Skeletal muscle tissue (tissue), 4 donors: ENCODE measurements around the gene GALNT16. TPM values are rescaled to one million over a fixed set of nuclear protein-coding genes. Genes with fewer than 3 reads are reported as not detected.

Source experiments
- H3K27ac ChIP-seq: one replicate; pipeline ENCODE4 v1.7.0; 2013; ENCODE audit warnings: mild to moderate bottlenecking, low read depth, low read length, inconsistent platforms
- H3K27me3 ChIP-seq, 3 donors: one replicate each; pipeline ENCODE4 v1.7.0; 2013; ENCODE audit warnings: low read length in 3 of 3; ENCODE audit not compliant: control insufficient read depth in 3 of 3, insufficient read depth in 3 of 3
- H3K36me3 ChIP-seq, 3 donors: one replicate each; pipeline ENCODE4 v1.7.0; 2013; ENCODE audit warnings: low read length in 3 of 3; ENCODE audit not compliant: control insufficient read depth in 3 of 3, insufficient read depth in 3 of 3
- H3K4me1 ChIP-seq, 3 donors: one replicate each; pipeline ENCODE4 v1.7.0; 2013; ENCODE audit warnings: low read length in 3 of 3, mild to moderate bottlenecking in 3 of 3; ENCODE audit not compliant: control insufficient read depth in 3 of 3, insufficient read depth in 3 of 3
- H3K4me3 ChIP-seq, 3 donors: one replicate each; pipeline ENCODE4 v1.7.0; 2013; ENCODE audit warnings: low read length in 3 of 3
- H3K9ac ChIP-seq, 3 donors: one replicate each; pipeline ENCODE4 v1.7.0; 2013; ENCODE audit warnings: low read length in 3 of 3, mild to moderate bottlenecking in 3 of 3, moderate library complexity in 2 of 3, low read depth in 1 of 3
- H3K9me3 ChIP-seq, 3 donors: one replicate each; pipeline ENCODE4 v1.7.0; 2013; ENCODE audit warnings: low read length in 3 of 3; ENCODE audit not compliant: control insufficient read depth in 3 of 3
- total RNA-seq: library from RNA; depleted of rRNA; stranded (reverse); fragments of >200 nt; gene quantifications from one replicate; pipeline ENCODE4 v1.2.3, GENCODE V29; 2014
- donor health status: Osteomylitis.

The GALNT16 gene
- total RNA-seq, 1 donor from 2014 or later: 8.4 TPM

DNA sequence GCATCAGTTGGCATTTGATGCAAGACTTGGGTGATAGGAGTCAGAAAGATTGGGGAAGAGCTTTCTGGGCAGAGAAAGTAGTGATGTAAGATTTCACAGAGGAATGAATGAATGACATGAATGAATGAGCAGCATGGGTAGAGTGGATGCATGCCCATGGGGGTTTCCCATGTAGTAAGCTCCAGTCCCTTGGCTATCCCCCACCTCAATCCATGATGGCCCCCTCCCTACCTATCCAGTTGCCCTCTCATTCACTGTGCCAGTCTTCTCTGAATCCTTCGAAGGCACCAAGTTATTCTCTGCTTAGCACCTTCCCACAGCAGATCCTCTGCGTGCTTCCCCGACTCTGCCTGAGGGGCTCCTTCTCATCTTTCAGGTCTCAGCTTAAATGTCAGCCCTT lies 106.1 kb downstream of the GALNT16 start:
- Histone ChIP-seq H3K4me1 (peaks cover 0 to 5% (median 0%) of the 10 kb centered on the region in 3 donors), H3K36me3 (no peaks in the 10 kb centered on the region), H3K4me3 (no peak overlapping the region), H3K9ac (no peak overlapping the region), H3K9me3 (no peaks in the 10 kb centered on the region), H3K27ac (no peak overlapping the region), H3K27me3 (peaks cover 0 to 3% (median 0%) of the 10 kb centered on the region in 3 donors)

DNA sequence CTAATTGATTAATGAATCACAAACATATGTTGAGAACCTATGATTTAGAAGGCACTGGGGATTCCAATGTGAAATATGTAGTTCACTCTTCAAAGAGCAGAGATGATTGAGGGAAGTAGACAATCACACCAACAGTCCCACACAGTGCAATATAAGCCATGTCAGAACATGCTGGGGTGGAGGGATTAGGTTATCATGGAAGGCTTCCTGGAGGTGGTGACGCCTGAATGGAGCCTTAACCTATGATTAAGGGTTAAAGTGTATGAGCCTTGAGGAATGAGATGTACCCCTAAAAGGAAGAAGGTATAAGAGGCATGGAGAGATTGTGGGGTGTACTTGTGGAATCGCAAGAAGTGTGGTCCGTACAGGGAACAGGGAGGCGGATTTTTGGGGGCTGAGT lies 106.8 kb downstream of the GALNT16 start:
- Histone ChIP-seq H3K9me3 (no peaks in the 10 kb centered on the region), H3K9ac (no peak overlapping the region), H3K4me1 (peaks cover 0 to 5% (median 0%) of the 10 kb centered on the region in 3 donors), H3K27ac (no peak overlapping the region), H3K36me3 (no peaks in the 10 kb centered on the region), H3K4me3 (no peak overlapping the region), H3K27me3 (peaks cover 0 to 3% (median 0%) of the 10 kb centered on the region in 3 donors)

DNA sequence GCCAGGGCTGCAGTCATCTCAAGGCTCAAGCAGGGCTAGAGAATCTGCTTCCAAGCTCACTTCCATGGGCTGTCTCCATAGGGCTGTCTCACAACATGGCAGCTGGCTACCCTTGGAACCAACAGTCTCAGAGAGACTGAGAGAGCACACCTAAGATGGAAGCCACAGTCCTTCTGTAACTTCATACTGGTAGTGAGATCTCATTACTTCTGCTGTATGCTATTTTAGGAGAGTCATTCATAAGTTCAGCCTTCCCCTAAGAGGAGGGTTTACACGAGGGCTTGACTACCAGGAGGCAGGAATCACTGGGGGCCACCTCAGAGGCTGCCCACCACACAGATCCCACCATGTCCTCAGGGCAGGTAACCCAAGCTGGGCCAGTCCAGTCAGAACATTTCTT lies 108.4 kb downstream of the GALNT16 start:
- Histone ChIP-seq H3K9ac (no peak overlapping the region), H3K4me1 (peaks cover 0 to 5% (median 0%) of the 10 kb centered on the region in 3 donors), H3K36me3 (no peaks in the 10 kb centered on the region), H3K27me3 (peaks cover 0 to 3% (median 0%) of the 10 kb centered on the region in 3 donors), H3K9me3 (no peaks in the 10 kb centered on the region), H3K4me3 (no peak overlapping the region), H3K27ac (no peak overlapping the region)

- H3K4me3 ChIP-seq: no peak overlapping the region
Measured at GRCh38 chr14:69370061-69370460, 110.1 kb downstream of the GALNT16 start.

GRCh38 chr14:69372146-69372545 lies 112.2 kb downstream of the GALNT16 start:
- Histone ChIP-seq H3K9me3 (peaks cover 0 to 2% (median 0%) of the 10 kb centered on the region in 3 donors), H3K4me1 (peaks cover 0 to 5% (median 0%) of the 10 kb centered on the region in 3 donors), H3K36me3 (peaks cover 6 to 11% (median 11%) of the 10 kb centered on the region in 3 donors), H3K9ac (no peak overlapping the region), H3K4me3 (no peak overlapping the region), H3K27ac (no peak overlapping the region), H3K27me3 (no peaks in the 10 kb centered on the region)

More at GRCh38 chr14:69370061-69370460, 110.1 kb downstream of the GALNT16 start:
- Histone ChIP-seq H3K27me3 (peaks cover 0 to 3% (median 0%) of the 10 kb centered on the region in 3 donors), H3K4me1 (peaks cover 0 to 5% (median 0%) of the 10 kb centered on the region in 3 donors), H3K27ac (no peak overlapping the region), H3K36me3 (peaks cover 0 to 4% (median 0%) of the 10 kb centered on the region in 3 donors), H3K9ac (no peak overlapping the region), H3K9me3 (peaks cover 0 to under 1% (median 0%) of the 10 kb centered on the region in 3 donors)

DNA sequence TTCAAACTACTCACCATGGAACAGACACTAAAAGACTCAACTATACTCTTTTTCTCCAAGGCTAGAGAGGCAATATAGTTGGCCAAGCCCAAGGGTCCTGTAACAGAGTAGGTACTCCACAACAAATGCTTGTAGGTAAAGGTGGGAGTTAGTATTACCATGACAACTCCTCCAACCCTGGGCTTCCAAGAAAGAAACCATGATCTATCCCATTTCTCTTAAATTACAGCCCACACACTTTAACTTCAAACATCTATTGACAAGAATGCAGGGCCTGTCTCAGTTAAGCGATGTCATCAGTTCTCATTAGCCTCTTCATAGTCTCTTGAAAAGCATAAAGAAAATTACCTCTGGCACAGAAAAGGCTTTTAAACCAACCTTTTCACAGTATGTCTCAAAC lies 113.1 kb downstream of the GALNT16 start:
- Histone ChIP-seq H3K27ac (no peak overlapping the region), H3K36me3 (peaks cover 6 to 11% (median 11%) of the 10 kb centered on the region in 3 donors), H3K4me1 (peaks cover 0 to 5% (median 0%) of the 10 kb centered on the region in 3 donors), H3K9ac (no peak overlapping the region), H3K9me3 (peaks cover 0 to 2% (median 0%) of the 10 kb centered on the region in 3 donors), H3K27me3 (no peaks in the 10 kb centered on the region), H3K4me3 (no peak overlapping the region)

- no peak overlapping the region for H3K9ac ChIP-seq
- H3K4me3 ChIP-seq: no peak overlapping the region
- no peaks in the 10 kb centered on the region for H3K27me3 ChIP-seq
- peaks cover 0 to 2% (median 0%) of the 10 kb centered on the region in 3 donors for H3K9me3 ChIP-seq
- H3K4me1 ChIP-seq: no peaks in the 10 kb centered on the region
- no peak overlapping the region for H3K27ac ChIP-seq
- peaks cover 6 to 11% (median 11%) of the 10 kb centered on the region in 3 donors for H3K36me3 ChIP-seq
Measured at GRCh38 chr14:69374235-69374634, 114.3 kb downstream of the GALNT16 start.

DNA sequence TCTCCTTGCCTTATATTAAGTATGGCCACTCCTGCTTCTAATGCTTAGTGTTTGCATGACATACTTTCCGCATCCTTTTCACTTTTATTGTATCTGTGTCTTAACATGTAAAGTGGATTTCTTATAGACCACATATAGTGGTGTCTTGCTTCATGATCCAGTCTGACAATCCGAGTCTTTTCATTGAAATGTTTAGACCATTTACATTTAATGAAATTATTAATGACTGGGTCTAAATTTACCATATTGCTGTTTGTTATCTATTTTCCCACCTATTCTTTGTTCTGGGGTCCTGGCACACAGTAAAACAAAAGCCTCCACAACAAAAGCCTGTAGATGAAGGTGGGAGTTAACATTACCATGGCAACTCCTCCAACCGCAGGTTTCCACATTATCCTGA lies 115.2 kb downstream of the GALNT16 start:
- Histone ChIP-seq H3K36me3 (peaks cover 6 to 16% (median 15%) of the 10 kb centered on the region in 3 donors), H3K27me3 (no peaks in the 10 kb centered on the region), H3K27ac (no peak overlapping the region), H3K9me3 (peaks cover 0 to 2% (median 0%) of the 10 kb centered on the region in 3 donors), H3K4me3 (no peak overlapping the region), H3K4me1 (no peaks in the 10 kb centered on the region), H3K9ac (no peak overlapping the region)

GRCh38 chr14:69375722-69376121 lies 115.8 kb downstream of the GALNT16 start:
- Histone ChIP-seq H3K4me3 (no peak overlapping the region), H3K36me3 (peaks cover 6 to 20% (median 18%) of the 10 kb centered on the region in 3 donors)

DNA sequence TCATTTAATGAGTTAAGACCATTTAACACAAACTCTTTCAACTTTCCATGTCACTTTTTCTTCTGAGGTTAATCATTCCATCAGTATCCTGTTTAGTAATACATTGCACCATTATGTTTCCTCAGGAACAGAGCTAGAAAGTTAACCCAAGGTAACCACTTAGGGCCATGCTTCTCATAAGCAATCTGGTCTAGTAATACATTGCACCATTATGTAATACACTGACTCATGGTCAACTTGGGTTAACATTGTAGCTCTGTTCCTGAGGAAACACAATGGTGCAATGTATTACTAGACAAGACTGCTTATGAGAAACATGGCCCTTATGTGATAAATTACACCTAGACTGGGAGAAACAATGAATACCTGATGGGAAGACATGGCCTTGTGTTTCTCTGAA lies 116.5 kb downstream of the GALNT16 start:
- H3K4me3 ChIP-seq: no peak overlapping the region
- H3K36me3 ChIP-seq: peaks cover 6 to 20% (median 18%) of the 10 kb centered on the region in 3 donors
- H3K9ac ChIP-seq: no peak overlapping the region
- H3K9me3 ChIP-seq: peaks cover 0 to 2% (median 0%) of the 10 kb centered on the region in 3 donors
- no peaks in the 10 kb centered on the region for H3K4me1 ChIP-seq
- H3K27me3 ChIP-seq: no peaks in the 10 kb centered on the region
- H3K27ac ChIP-seq: no peak overlapping the region

More at GRCh38 chr14:69375722-69376121, 115.8 kb downstream of the GALNT16 start:
- no peak overlapping the region for H3K9ac ChIP-seq
- peaks cover 0 to 2% (median 0%) of the 10 kb centered on the region in 3 donors for H3K9me3 ChIP-seq
- no peaks in the 10 kb centered on the region for H3K4me1 ChIP-seq
- no peak overlapping the region for H3K27ac ChIP-seq
- H3K27me3 ChIP-seq: no peaks in the 10 kb centered on the region
